A549 (cell line): ENCODE results near the gene WNT2.

Experiments used
- CHD4 ChIP-seq: fragments of 200-600 bp; sonication (generic); IDR thresholded peaks from 2 replicates; pipeline ENCODE4 v1.6.1; 2016; ENCODE audit warnings: antibody characterized with exemption, mild to moderate bottlenecking, borderline replicate concordance
- KDM1A ChIP-seq: fragments of 200-600 bp; sonication (generic); IDR thresholded peaks from 2 replicates; pipeline ENCODE4 v1.6.1; 2016; ENCODE audit warnings: low read depth, mild to moderate bottlenecking
- KDM5A ChIP-seq: fragments of 200-600 bp; sonication (generic); IDR thresholded peaks from 2 replicates; pipeline ENCODE4 v1.6.1; 2016; ENCODE audit warnings: antibody characterized with exemption, mild to moderate bottlenecking
- PHF8 ChIP-seq: fragments of 200-600 bp; sonication (generic); IDR thresholded peaks from 2 replicates; pipeline ENCODE4 v1.6.1; 2016; ENCODE audit warnings: low read depth, mild to moderate bottlenecking, antibody characterized with exemption, moderate library complexity, borderline replicate concordance
- POLR2A ChIP-seq: IDR thresholded peaks from 2 replicates; pipeline ENCODE4 v1.6.1; 2012; ENCODE audit warnings: mild to moderate bottlenecking, low read length
- RAD21 ChIP-seq, 2 experiments: fragments of >200 bp in 1 of 2; sonication (Bioruptor Twin) in 1 of 2; formaldehyde crosslinking in 1 of 2; IDR thresholded peaks in 1 of 2; conservative IDR thresholded peaks in 1 of 2; 2 replicates in 1 of 2; 3 replicates in 1 of 2; pipeline ENCODE4 v1.6.1; 2012 to 2018; ENCODE audit warnings: inconsistent platforms in 1 of 2
- RNF2 ChIP-seq: fragments of 200-600 bp; sonication (generic); IDR thresholded peaks from 2 replicates; pipeline ENCODE4 v1.6.1; 2016; ENCODE audit warnings: low read depth, mild to moderate bottlenecking, antibody characterized with exemption, moderate library complexity, borderline replicate concordance
- TF ChIP-seq, protein P1 (sequence below): fragments of >200 bp; sonication (Bioruptor Twin); formaldehyde crosslinking; IDR thresholded peaks from 3 replicates; pipeline ENCODE4 v1.5.1; 2016

DNA sequence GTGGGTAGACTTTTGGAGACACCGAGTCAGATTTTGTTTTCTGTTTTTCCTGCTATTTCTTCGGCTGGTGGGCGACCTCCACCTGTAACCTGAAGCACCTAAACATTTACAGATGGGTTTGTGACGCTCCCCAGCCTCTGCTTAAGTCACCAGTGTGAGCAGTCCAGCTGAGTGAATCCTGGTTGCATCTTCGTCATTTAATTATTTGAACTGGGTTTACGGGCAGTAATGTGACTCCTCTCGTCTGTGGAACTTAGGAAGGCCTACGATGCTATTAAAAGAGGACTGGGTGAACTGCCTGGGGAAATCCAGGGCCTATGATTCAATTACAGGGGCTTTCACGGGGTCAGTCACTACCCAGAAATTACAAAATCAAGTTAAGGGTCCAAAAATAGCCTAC lies 52.5 kb downstream of the WNT2 start:
- TF ChIP-seq RNF2, result no peak
- TF ChIP-seq KDM1A, result no peak
- TF ChIP-seq POLR2A, result no peak
- TF ChIP-seq PHF8, result no peak
- no peak for TF ChIP-seq RAD21 (conservative IDR thresholded peaks at IDR 0.05 in 1 of 2, IDR thresholded peaks at IDR 0.05 in 1 of 2)
- TF ChIP-seq, protein P1, sequence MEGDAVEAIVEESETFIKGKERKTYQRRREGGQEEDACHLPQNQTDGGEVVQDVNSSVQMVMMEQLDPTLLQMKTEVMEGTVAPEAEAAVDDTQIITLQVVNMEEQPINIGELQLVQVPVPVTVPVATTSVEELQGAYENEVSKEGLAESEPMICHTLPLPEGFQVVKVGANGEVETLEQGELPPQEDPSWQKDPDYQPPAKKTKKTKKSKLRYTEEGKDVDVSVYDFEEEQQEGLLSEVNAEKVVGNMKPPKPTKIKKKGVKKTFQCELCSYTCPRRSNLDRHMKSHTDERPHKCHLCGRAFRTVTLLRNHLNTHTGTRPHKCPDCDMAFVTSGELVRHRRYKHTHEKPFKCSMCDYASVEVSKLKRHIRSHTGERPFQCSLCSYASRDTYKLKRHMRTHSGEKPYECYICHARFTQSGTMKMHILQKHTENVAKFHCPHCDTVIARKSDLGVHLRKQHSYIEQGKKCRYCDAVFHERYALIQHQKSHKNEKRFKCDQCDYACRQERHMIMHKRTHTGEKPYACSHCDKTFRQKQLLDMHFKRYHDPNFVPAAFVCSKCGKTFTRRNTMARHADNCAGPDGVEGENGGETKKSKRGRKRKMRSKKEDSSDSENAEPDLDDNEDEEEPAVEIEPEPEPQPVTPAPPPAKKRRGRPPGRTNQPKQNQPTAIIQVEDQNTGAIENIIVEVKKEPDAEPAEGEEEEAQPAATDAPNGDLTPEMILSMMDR, result no peak
- TF ChIP-seq CHD4, result no peak
- no peak for TF ChIP-seq KDM5A
